BLaER1 treated with 17β-estradiol and CSF1 and Interleukin-3, amounts not matched to agents 10 nM and 100 nM (cell line): ENCODE results near the gene EIF4EBP2.

ENCODE experiments used
- H3K27ac ChIP-seq, 11 experiments: shearing (Covaris generic); formaldehyde crosslinking; 2 replicates each; pipeline ENCODE4 v1.8.1; 2022
- H3K27me3 ChIP-seq, 11 experiments: shearing (Covaris generic); formaldehyde crosslinking; 2 replicates each; pipeline ENCODE4 v1.8.1; 2022
- H3K36me3 ChIP-seq, 11 experiments: shearing (Covaris generic); formaldehyde crosslinking; 2 replicates each; pipeline ENCODE4 v1.8.1; 2022
- H3K4me1 ChIP-seq, 10 experiments: shearing (Covaris generic); formaldehyde crosslinking; 2 replicates each; pipeline ENCODE4 v1.8.1; 2022
- H3K4me2 ChIP-seq, 11 experiments: shearing (Covaris generic); formaldehyde crosslinking; 2 replicates each; pipeline ENCODE4 v1.8.1; 2022
- H3K4me3 ChIP-seq, 10 experiments: shearing (Covaris generic); formaldehyde crosslinking; 2 replicates each; pipeline ENCODE4 v1.8.1; 2022
- H3K9ac ChIP-seq, 11 experiments: shearing (Covaris generic); formaldehyde crosslinking; 2 replicates each; pipeline ENCODE4 v1.8.1; 2022
- H3K9me3 ChIP-seq, 11 experiments: shearing (Covaris generic); formaldehyde crosslinking; replicated peaks in 1 of 11; 2 replicates each; pipeline ENCODE4 v1.8.1; 2022
- H4K20me1 ChIP-seq, 11 experiments: shearing (Covaris generic); formaldehyde crosslinking; 2 replicates each; pipeline ENCODE4 v1.8.1; 2022
- Cebpa-rat ChIP-seq, 11 experiments: shearing (Covaris generic); IDR thresholded peaks; 2 replicates each; pipeline ENCODE4 v1.8.1; 2022

The EIF4EBP2 gene

DNA sequence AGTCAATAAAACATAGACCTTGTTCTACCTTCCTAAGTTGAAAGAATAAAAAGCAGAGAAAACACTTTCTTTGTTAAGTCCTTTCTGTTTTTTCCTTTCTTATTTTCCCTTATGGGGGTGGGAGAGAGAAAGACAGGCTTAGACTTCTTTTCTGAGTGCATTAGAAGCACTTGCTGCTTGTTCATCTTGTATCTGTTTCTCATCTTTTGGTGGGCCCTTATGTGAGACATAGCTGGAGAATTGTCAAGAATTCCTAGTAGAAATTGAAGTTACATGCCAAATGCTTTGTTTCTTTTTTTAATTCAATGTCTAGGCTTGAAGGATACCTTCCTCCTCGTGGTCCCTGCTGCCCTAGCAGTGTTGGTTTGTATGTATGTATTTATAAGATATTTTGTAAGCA, 6.7 kb downstream of the EIF4EBP2 start:
- peaks cover 42 to 55% (median 51%) of the 10 kb centered on the region in 10 experiments for H3K4me1 ChIP-seq
- TF ChIP-seq Cebpa-rat (IDR thresholded peaks at IDR 0.05): no peak
- no peak overlapping the region for H3K4me3 ChIP-seq
- H3K9ac ChIP-seq: no peak overlapping the region
- H3K9me3 ChIP-seq: no peaks in the 10 kb centered on the region
- peak overlapping the region in 5 of 11 experiments; percentile 9 to 29 (median 27); a peak in 5 of 22 replicates for H3K4me2 ChIP-seq
- no peaks in the 10 kb centered on the region for H3K27me3 ChIP-seq
- no peak overlapping the region for H3K27ac ChIP-seq
- peaks cover 82 to 94% (median 88%) of the 10 kb centered on the region in 11 experiments for H4K20me1 ChIP-seq
- H3K36me3 ChIP-seq: peaks cover 16 to 77% (median 62%) of the 10 kb centered on the region in 11 experiments; a peak in 21 of 22 replicates

DNA sequence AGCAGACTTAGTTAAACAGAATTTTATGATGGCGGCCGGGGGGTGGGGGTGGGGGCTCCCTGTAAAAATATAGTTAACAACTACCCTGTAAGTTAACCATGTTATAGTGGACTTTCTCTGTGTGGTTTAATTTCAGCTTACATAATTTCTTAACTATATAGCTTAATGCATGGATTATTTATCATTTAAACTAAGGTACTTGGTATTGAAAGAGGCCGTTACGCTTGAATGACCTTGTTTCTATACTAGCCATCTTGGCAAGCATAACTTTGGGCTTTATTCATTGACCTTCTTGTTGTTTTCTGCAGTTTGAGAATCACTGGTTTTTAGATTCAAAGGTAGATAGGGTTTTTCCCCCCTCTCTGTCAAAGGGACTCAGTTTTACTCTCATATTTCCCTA, 8.4 kb downstream of the EIF4EBP2 start:
- H3K27me3 ChIP-seq: no peaks in the 10 kb centered on the region
- no peak overlapping the region for H3K4me3 ChIP-seq
- TF ChIP-seq Cebpa-rat (IDR thresholded peaks at IDR 0.05): no peak
- H4K20me1 ChIP-seq: peaks cover 78 to 95% (median 91%) of the 10 kb centered on the region in 11 experiments
- peaks cover 28 to 43% (median 38%) of the 10 kb centered on the region in 10 experiments; a peak in 19 of 20 replicates for H3K4me1 ChIP-seq
- H3K4me2 ChIP-seq: peak overlapping the region in 2 of 11 experiments; percentile 23 to 46; a peak in 2 of 22 replicates
- H3K27ac ChIP-seq: no peak overlapping the region
- H3K9ac ChIP-seq: no peak overlapping the region
- peaks cover 16 to 93% (median 73%) of the 10 kb centered on the region in 11 experiments; a peak in 21 of 22 replicates for H3K36me3 ChIP-seq
- no peaks in the 10 kb centered on the region for H3K9me3 ChIP-seq

DNA sequence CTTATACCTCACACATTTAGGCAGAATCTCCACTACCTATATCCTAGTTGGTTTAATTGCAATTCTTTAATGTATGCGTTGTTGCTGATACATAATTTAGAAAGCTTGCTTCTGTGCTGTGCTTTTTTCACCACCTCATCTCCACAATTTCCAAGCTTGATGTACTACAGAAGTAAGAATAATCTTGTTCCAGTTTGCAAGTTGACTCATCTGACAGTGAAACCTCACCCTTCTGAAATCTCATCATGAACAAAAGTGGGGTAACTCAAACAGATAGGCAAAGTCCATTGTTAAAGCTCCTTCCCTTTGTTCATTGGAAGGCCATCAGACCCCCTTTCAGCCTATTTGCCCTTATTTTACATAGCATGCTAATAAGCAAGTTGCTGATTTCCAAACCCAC, 13.6 kb downstream of the EIF4EBP2 start:
- H3K27ac ChIP-seq: no peak overlapping the region
- TF ChIP-seq Cebpa-rat (IDR thresholded peaks at IDR 0.05): no peak
- H3K36me3 ChIP-seq: peaks cover 45 to 100% (median 84%) of the 10 kb centered on the region in 11 experiments
- H4K20me1 ChIP-seq: peaks cover 54 to 97% (median 82%) of the 10 kb centered on the region in 11 experiments; a peak in 20 of 22 replicates
- H3K9me3 ChIP-seq: no peaks in the 10 kb centered on the region
- no peak overlapping the region for H3K4me3 ChIP-seq
- H3K27me3 ChIP-seq: no peaks in the 10 kb centered on the region
- H3K4me2 ChIP-seq: no peak overlapping the region
- peaks cover 0 to 22% (median 17%) of the 10 kb centered on the region in 10 experiments; a peak in 16 of 20 replicates for H3K4me1 ChIP-seq
- no peak overlapping the region for H3K9ac ChIP-seq

DNA sequence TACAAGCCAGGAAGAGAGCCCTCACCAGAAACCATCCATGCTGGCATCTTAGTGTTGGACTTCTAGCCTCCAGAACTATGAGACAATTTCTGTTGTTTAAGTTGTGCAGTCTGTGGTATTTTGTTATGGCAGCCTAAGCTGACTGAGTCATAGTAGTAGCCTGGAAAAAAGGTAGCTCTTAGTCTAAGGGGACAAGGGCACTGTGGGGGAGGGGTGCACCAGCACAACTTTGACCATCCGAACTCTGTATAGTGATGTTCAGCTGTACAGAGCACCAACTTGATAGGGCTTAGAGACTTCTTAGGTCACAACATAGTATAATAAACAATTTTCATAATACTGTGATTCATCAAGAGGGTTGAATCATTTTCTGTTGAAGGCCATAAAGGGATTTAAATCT, 14.3 kb downstream of the EIF4EBP2 start:
- peaks cover 50 to 100% (median 85%) of the 10 kb centered on the region in 11 experiments for H3K36me3 ChIP-seq
- no peak overlapping the region for H3K4me2 ChIP-seq
- no peak overlapping the region for H3K27ac ChIP-seq
- no peaks in the 10 kb centered on the region for H3K9me3 ChIP-seq
- no peak overlapping the region for H3K9ac ChIP-seq
- no peaks in the 10 kb centered on the region for H3K27me3 ChIP-seq
- TF ChIP-seq Cebpa-rat (IDR thresholded peaks at IDR 0.05): no peak
- peaks cover 0 to 25% (median 19%) of the 10 kb centered on the region in 10 experiments; a peak in 16 of 20 replicates for H3K4me1 ChIP-seq
- no peak overlapping the region for H3K4me3 ChIP-seq
- H4K20me1 ChIP-seq: peaks cover 47 to 91% (median 77%) of the 10 kb centered on the region in 11 experiments; a peak in 20 of 22 replicates

DNA sequence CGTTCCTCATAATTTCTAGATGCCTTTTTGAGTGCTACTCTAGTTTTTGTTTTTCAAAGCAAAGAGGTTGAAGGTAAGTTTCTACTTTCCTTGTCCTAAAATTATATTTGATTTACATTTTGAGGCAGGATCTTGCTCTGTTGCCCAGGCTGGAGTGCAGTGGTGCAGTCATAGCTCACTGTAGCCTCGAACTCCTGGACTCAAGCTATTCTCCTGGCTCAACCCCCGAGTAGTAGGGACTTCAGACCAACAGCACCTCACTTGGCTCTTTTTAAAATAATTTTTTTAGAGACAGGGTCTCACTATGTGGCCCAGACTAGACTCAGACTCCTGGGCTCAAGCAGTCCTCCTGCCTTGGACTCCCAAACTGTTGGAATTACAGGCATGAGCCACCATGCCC, 14.8 kb downstream of the EIF4EBP2 start:
- no peak for TF ChIP-seq Cebpa-rat (IDR thresholded peaks at IDR 0.05)
- Histone ChIP-seq H3K4me3 (no peak overlapping the region), H3K9ac (no peak overlapping the region), H3K4me1 (peaks cover 0 to 25% (median 19%) of the 10 kb centered on the region in 10 experiments; a peak in 16 of 20 replicates), H4K20me1 (peaks cover 44 to 88% (median 72%) of the 10 kb centered on the region in 11 experiments; a peak in 20 of 22 replicates), H3K4me2 (no peak overlapping the region), H3K36me3 (peaks cover 53 to 100% (median 87%) of the 10 kb centered on the region in 11 experiments), H3K27ac (no peak overlapping the region), H3K27me3 (no peaks in the 10 kb centered on the region), H3K9me3 (no peaks in the 10 kb centered on the region)

DNA sequence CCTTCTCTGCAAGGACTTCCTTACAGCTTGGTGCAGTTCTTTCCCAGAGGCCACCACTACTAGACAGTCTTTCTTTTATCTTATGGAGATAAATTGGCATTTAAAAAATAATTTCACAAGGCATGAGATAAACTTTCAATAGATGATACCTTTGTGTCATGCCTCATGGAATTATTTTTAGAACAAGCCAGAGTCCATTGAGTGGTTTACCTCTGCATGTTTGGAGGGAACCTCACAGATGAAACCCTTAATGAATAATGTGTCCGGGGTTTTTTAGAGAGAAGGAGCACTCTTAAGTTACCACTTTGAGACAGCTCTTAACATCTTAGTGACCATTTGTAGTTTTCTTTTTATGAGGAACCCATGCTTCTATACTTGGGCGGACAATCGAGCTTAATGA, 20.4 kb downstream of the EIF4EBP2 start:
- Histone ChIP-seq H3K4me2 (no peak overlapping the region), H3K9ac (no peak overlapping the region), H3K9me3 (no peaks in the 10 kb centered on the region), H3K27me3 (no peaks in the 10 kb centered on the region), H3K4me3 (no peak overlapping the region), H3K36me3 (peaks cover 98 to 100% (median 100%) of the 10 kb centered on the region in 11 experiments), H4K20me1 (peaks cover 0 to 83% (median 45%) of the 10 kb centered on the region in 11 experiments; a peak in 17 of 22 replicates), H3K27ac (no peak overlapping the region), H3K4me1 (peaks cover 0 to 25% (median 19%) of the 10 kb centered on the region in 10 experiments; a peak in 15 of 20 replicates)
- TF ChIP-seq Cebpa-rat (IDR thresholded peaks at IDR 0.05): no peak

DNA sequence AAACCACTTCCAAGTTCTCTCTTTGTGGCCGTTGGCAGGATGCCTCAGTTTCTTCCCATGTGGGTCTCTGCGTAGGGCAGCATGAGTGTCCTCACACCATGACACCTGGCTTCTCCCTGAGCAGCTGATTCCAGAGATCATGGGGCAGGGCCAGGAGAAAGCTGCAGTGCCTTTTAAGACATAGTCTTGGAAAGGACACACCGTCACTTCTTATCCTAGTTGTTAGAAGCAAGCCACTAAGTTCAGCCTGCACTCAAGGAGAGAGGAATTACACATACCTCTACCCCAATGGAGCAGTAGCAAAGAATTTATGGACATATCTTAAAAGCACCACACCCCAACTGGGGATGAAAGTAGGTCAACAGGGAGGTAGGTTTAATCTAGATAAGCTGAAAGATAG, 21.2 kb downstream of the EIF4EBP2 start:
- peaks cover 4 to 25% (median 19%) of the 10 kb centered on the region in 10 experiments for H3K4me1 ChIP-seq
- no peak overlapping the region for H3K27ac ChIP-seq
- H3K9me3 ChIP-seq: no peaks in the 10 kb centered on the region
- no peak overlapping the region for H3K4me3 ChIP-seq
- H4K20me1 ChIP-seq: peaks cover 0 to 77% (median 39%) of the 10 kb centered on the region in 11 experiments; a peak in 16 of 22 replicates
- H3K9ac ChIP-seq: no peak overlapping the region
- no peaks in the 10 kb centered on the region for H3K27me3 ChIP-seq
- no peak for TF ChIP-seq Cebpa-rat (IDR thresholded peaks at IDR 0.05)
- peaks cover 97 to 100% (median 100%) of the 10 kb centered on the region in 11 experiments for H3K36me3 ChIP-seq
- H3K4me2 ChIP-seq: no peak overlapping the region

DNA sequence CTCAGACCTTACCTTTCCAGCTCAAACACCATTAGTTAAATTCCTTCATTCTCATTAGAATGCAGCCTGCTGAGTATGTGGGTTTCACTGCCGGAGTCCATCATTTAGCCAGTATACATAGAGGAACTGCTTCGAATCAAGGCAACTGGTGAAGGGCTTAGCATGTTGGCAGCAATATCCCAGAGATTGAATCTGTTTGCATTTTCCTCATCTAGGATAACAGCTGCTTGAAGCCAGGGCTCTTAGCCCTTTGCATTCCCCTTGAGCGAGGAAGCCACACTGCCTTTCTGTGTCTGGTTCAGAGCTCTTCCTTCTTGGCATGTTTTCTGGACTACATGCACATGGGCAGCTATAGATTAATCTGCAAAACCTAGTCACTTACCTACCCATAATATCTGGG, 22.9 kb downstream of the EIF4EBP2 start:
- H3K4me3 ChIP-seq: no peak overlapping the region
- H4K20me1 ChIP-seq: peaks cover 0 to 79% (median 34%) of the 10 kb centered on the region in 11 experiments; a peak in 15 of 22 replicates
- H3K9me3 ChIP-seq: no peaks in the 10 kb centered on the region
- no peak for TF ChIP-seq Cebpa-rat (IDR thresholded peaks at IDR 0.05)
- peaks cover 80 to 98% (median 87%) of the 10 kb centered on the region in 11 experiments for H3K36me3 ChIP-seq
- peaks cover 14 to 23% (median 19%) of the 10 kb centered on the region in 10 experiments for H3K4me1 ChIP-seq
- no peaks in the 10 kb centered on the region for H3K27me3 ChIP-seq
- no peak overlapping the region for H3K4me2 ChIP-seq
- H3K27ac ChIP-seq: no peak overlapping the region
- H3K9ac ChIP-seq: no peak overlapping the region; a peak in 1 of 22 replicates

DNA sequence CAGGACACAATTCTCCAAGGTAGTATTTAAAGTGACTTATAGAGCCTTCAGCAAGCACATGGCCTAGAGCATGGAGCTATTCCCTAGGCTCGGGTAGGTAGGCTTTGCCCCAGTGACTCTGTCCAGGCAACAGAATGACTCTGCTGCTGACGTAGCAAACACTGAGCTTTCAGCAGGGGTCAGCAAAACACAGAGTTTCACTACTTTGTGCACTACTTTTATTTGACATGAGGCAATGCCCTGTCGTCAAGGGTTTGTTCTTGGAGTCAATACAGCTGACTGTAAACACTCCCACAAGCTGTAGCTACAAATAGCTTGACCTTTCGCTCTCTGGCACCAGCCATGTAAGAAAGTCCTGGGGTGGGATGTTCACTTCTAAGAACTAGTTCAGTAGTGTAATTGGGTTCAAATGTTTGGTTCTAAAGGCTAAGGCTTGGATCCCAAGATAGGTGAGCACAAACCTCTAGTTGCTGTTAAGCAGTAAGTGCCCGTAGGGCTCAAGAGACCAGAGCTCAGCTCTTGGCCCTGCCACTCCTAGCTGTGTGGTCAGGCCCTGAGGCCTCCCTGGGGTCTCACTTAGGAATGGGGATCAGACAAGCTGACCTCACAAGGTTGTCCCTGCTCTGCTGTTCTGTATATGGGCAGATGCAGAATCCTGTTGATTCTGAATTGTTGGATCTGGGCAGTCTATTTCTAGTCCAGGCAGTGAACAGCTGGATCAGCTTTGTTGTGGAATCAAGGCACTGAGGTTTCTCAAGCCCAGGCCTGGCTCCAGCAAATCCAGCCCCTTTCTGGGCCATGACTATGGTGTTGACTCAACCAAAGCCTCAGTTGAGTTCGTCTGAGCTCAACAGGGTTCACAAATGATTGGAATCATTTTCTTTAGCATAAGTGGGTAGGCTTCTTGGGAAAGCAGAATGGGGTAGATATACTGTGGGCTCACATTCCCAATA, 26.8 kb downstream of the EIF4EBP2 start:
- no peaks in the 10 kb centered on the region for H3K9me3 ChIP-seq
- peak overlapping the region in 1 of 11 experiments; percentile 38; a peak in 1 of 22 replicates for H3K27ac ChIP-seq
- H3K4me1 ChIP-seq: peaks cover 26 to 40% (median 31%) of the 10 kb centered on the region in 10 experiments
- peak overlapping the region in 5 of 11 experiments; percentile 12 to 76 (median 58); a peak in 6 of 22 replicates for H3K4me2 ChIP-seq
- H3K4me3 ChIP-seq: no peak overlapping the region
- no peaks in the 10 kb centered on the region for H3K27me3 ChIP-seq
- TF ChIP-seq Cebpa-rat (IDR thresholded peaks at IDR 0.05): no peak
- peaks cover 40 to 66% (median 51%) of the 10 kb centered on the region in 11 experiments for H3K36me3 ChIP-seq
- peaks cover 0 to 61% (median 18%) of the 10 kb centered on the region in 11 experiments; a peak in 12 of 22 replicates for H4K20me1 ChIP-seq
- no peak overlapping the region for H3K9ac ChIP-seq
